ENCODE measurements around the gene CRIM1. TPM values are rescaled to one million over a fixed set of nuclear protein-coding genes. Genes with fewer than 3 reads are reported as not detected.

CRIM1 gene
- total and polyA plus RNA-seq, 7 experiments from 2014 or later = 0.10 to 7.1 (median 0.92) TPM

- H3K27ac Mint-ChIP-seq = peak overlapping the region in 1 of 9 donors; percentile 31
- no peak overlapping the region for H3K27ac ChIP-seq (ENCODE audit: low read depth, low read length)
- H3K4me1 Mint-ChIP-seq = peaks cover 13 to 35% (median 25%) of the 10 kb centered on the region in 7 donors
- H3K9me3 Mint-ChIP-seq = no peaks in the 10 kb centered on the region
- H3K9me3 ChIP-seq (ENCODE audit: control insufficient read depth in 2 of 3, low read length in 3 of 3) = no peaks in the 10 kb centered on the region
- ChIA-PET POLR2A (no interaction called here), CTCF (no interaction called here)
- peaks cover 9 to 13% of the 10 kb centered on the region in 2 donors for H3K4me1 ChIP-seq (ENCODE audit: control insufficient read depth in 2 of 2, insufficient read depth in 2 of 2, low read length in 2 of 2)
- H3K36me3 Mint-ChIP-seq = no peaks in the 10 kb centered on the region
- peak overlapping the region; percentile 81 to 91 (median 90) for H3K4me3 Mint-ChIP-seq
- peak overlapping the region; percentile 62 for H3K4me3 ChIP-seq (ENCODE audit: low read length)
- peak in 1 of 9 donors; percentile 0 for DNase-seq
- no peaks in the 10 kb centered on the region for H3K36me3 ChIP-seq (ENCODE audit: control insufficient read depth in 2 of 3, insufficient read depth in 3 of 3, low read length in 3 of 3)
- H3K27me3 Mint-ChIP-seq = peaks cover 45 to 62% (median 56%) of the 10 kb centered on the region in 5 donors
- no peak for ATAC-seq
- intact Hi-C loops (cut with micrococcal nuclease) = loop anchor here (1.0 to 5.0 kb wide), 5 partner anchors 112 to 481 kb away; no protein-coding TSS in a partner anchor
- peaks cover 0 to 7% of the 10 kb centered on the region in 2 donors for H3K27me3 ChIP-seq (ENCODE audit: control insufficient read depth in 2 of 2, insufficient read depth in 2 of 2, low read length in 2 of 2)
Observed at GRCh38 chr2:36357847-36358659, 2.5 kb downstream of the CRIM1 start.

GRCh38 chr2:36359067-36359466 lies 3.5 kb downstream of the CRIM1 start:
- no peaks in the 10 kb centered on the region for H3K9me3 ChIP-seq (ENCODE audit: control insufficient read depth in 2 of 3, low read length in 3 of 3)
- Mint-ChIP-seq H3K9me3 (no peaks in the 10 kb centered on the region), H3K4me3 (peak overlapping the region in 2 of 10 donors; percentile 8 to 30), H3K27me3 (peaks cover 47 to 58% (median 56%) of the 10 kb centered on the region in 5 donors), H3K27ac (peak overlapping the region in 1 of 9 donors; percentile 6), H3K4me1 (peaks cover 13 to 31% (median 24%) of the 10 kb centered on the region in 7 donors), H3K36me3 (no peaks in the 10 kb centered on the region)
- DNase-seq (no peak), ATAC-seq (no peak)
- H3K27me3 ChIP-seq (ENCODE audit: control insufficient read depth in 2 of 2, insufficient read depth in 2 of 2, low read length in 2 of 2) = peaks cover 0 to 7% of the 10 kb centered on the region in 2 donors
- CTCF ChIA-PET = no interaction called here
- POLR2A ChIA-PET = no interaction called here
- H3K27ac ChIP-seq (ENCODE audit: low read depth, low read length) = no peak overlapping the region
- H3K4me3 ChIP-seq (ENCODE audit: low read length) = no peak overlapping the region
- intact Hi-C loops (cut with micrococcal nuclease) = loop anchor here (1.0 to 5.0 kb wide), 4 partner anchors 386 to 482 kb away; no protein-coding TSS in a partner anchor
- H3K36me3 ChIP-seq (ENCODE audit: control insufficient read depth in 2 of 3, insufficient read depth in 3 of 3, low read length in 3 of 3) = no peaks in the 10 kb centered on the region
- H3K4me1 ChIP-seq (ENCODE audit: control insufficient read depth in 2 of 2, insufficient read depth in 2 of 2, low read length in 2 of 2) = peaks cover 9 to 13% of the 10 kb centered on the region in 2 donors

- ChIA-PET CTCF (no interaction called here), POLR2A (no interaction called here)
- Histone ChIP-seq H3K36me3 (ENCODE audit: control insufficient read depth in 2 of 3, insufficient read depth in 3 of 3, low read length in 3 of 3) (no peaks in the 10 kb centered on the region), H3K4me3 (ENCODE audit: low read length) (no peak overlapping the region), H3K27ac (ENCODE audit: low read depth, low read length) (no peak overlapping the region), H3K9me3 (ENCODE audit: control insufficient read depth in 2 of 3, low read length in 3 of 3) (no peaks in the 10 kb centered on the region), H3K27me3 (ENCODE audit: control insufficient read depth in 2 of 2, insufficient read depth in 2 of 2, low read length in 2 of 2) (peaks cover 0 to 7% of the 10 kb centered on the region in 2 donors), H3K4me1 (ENCODE audit: control insufficient read depth in 2 of 2, insufficient read depth in 2 of 2, low read length in 2 of 2) (peaks cover 9 to 13% of the 10 kb centered on the region in 2 donors)
- H3K9me3 Mint-ChIP-seq = no peaks in the 10 kb centered on the region
- H3K4me1 Mint-ChIP-seq = peaks cover 13 to 24% (median 18%) of the 10 kb centered on the region in 7 donors
- DNase-seq = no peak
- H3K36me3 Mint-ChIP-seq = no peaks in the 10 kb centered on the region
- ATAC-seq = no peak
- H3K27me3 Mint-ChIP-seq = peaks cover 46 to 54% (median 49%) of the 10 kb centered on the region in 5 donors
- H3K4me3 Mint-ChIP-seq = no peak overlapping the region
- H3K27ac Mint-ChIP-seq = no peak overlapping the region
- intact Hi-C loops (cut with micrococcal nuclease) = no loop called here
Observed at GRCh38 chr2:36360063-36360462, 4.5 kb downstream of the CRIM1 start.

GRCh38 chr2:36360834-36361233 lies 5.3 kb downstream of the CRIM1 start:
- H3K9me3 Mint-ChIP-seq = no peaks in the 10 kb centered on the region
- H3K27me3 Mint-ChIP-seq = peaks cover 47 to 55% (median 49%) of the 10 kb centered on the region in 5 donors
- ATAC-seq = no peak
- H3K36me3 Mint-ChIP-seq = no peaks in the 10 kb centered on the region
- no peak overlapping the region for H3K27ac Mint-ChIP-seq
- POLR2A ChIA-PET = no interaction called here
- H3K9me3 ChIP-seq (ENCODE audit: control insufficient read depth in 2 of 3, low read length in 3 of 3) = no peaks in the 10 kb centered on the region
- H3K27ac ChIP-seq (ENCODE audit: low read depth, low read length) = no peak overlapping the region
- peaks cover 0 to 7% of the 10 kb centered on the region in 2 donors for H3K27me3 ChIP-seq (ENCODE audit: control insufficient read depth in 2 of 2, insufficient read depth in 2 of 2, low read length in 2 of 2)
- peaks cover 9 to 13% of the 10 kb centered on the region in 2 donors for H3K4me1 ChIP-seq (ENCODE audit: control insufficient read depth in 2 of 2, insufficient read depth in 2 of 2, low read length in 2 of 2)
- no peak for DNase-seq
- no peaks in the 10 kb centered on the region for H3K36me3 ChIP-seq (ENCODE audit: control insufficient read depth in 2 of 3, insufficient read depth in 3 of 3, low read length in 3 of 3)
- no peak overlapping the region for H3K4me3 ChIP-seq (ENCODE audit: low read length)
- CTCF ChIA-PET = no interaction called here
- H3K4me3 Mint-ChIP-seq = no peak overlapping the region
- H3K4me1 Mint-ChIP-seq = peaks cover 13 to 24% (median 17%) of the 10 kb centered on the region in 7 donors
- intact Hi-C loops (cut with micrococcal nuclease) = no loop called here

GRCh38 chr2:36361396-36361795 lies 5.8 kb downstream of the CRIM1 start:
- H3K9me3 Mint-ChIP-seq = no peaks in the 10 kb centered on the region
- Histone ChIP-seq H3K4me3 (ENCODE audit: low read length) (no peak overlapping the region), H3K9me3 (ENCODE audit: control insufficient read depth in 2 of 3, low read length in 3 of 3) (no peaks in the 10 kb centered on the region), H3K4me1 (ENCODE audit: control insufficient read depth in 2 of 2, insufficient read depth in 2 of 2, low read length in 2 of 2) (peaks cover 9 to 13% of the 10 kb centered on the region in 2 donors), H3K36me3 (ENCODE audit: control insufficient read depth in 2 of 3, insufficient read depth in 3 of 3, low read length in 3 of 3) (no peaks in the 10 kb centered on the region), H3K27me3 (ENCODE audit: control insufficient read depth in 2 of 2, insufficient read depth in 2 of 2, low read length in 2 of 2) (peaks cover 0 to 7% of the 10 kb centered on the region in 2 donors), H3K27ac (ENCODE audit: low read depth, low read length) (no peak overlapping the region)
- H3K27me3 Mint-ChIP-seq = peaks cover 46 to 60% (median 49%) of the 10 kb centered on the region in 5 donors
- no peaks in the 10 kb centered on the region for H3K36me3 Mint-ChIP-seq
- H3K4me1 Mint-ChIP-seq = peaks cover 13 to 24% (median 17%) of the 10 kb centered on the region in 7 donors
- ChIA-PET POLR2A (no interaction called here), CTCF (no interaction called here)
- no peak overlapping the region for H3K4me3 Mint-ChIP-seq
- intact Hi-C loops (cut with micrococcal nuclease) = no loop called here
- no peak overlapping the region for H3K27ac Mint-ChIP-seq
- no peak for DNase-seq
- ATAC-seq = no peak

GRCh38 chr2:36362291-36362690 lies 6.7 kb downstream of the CRIM1 start:
- Mint-ChIP-seq H3K4me1 (peaks cover 12 to 19% (median 13%) of the 10 kb centered on the region in 7 donors), H3K27me3 (peaks cover 42 to 56% (median 45%) of the 10 kb centered on the region in 5 donors), H3K36me3 (no peaks in the 10 kb centered on the region), H3K4me3 (no peak overlapping the region), H3K9me3 (no peaks in the 10 kb centered on the region), H3K27ac (no peak overlapping the region)
- no peak overlapping the region for H3K27ac ChIP-seq (ENCODE audit: low read depth, low read length)
- H3K4me1 ChIP-seq (ENCODE audit: control insufficient read depth in 2 of 2, insufficient read depth in 2 of 2, low read length in 2 of 2) = peaks cover 6 to 9% of the 10 kb centered on the region in 2 donors
- no peaks in the 10 kb centered on the region for H3K36me3 ChIP-seq (ENCODE audit: control insufficient read depth in 2 of 3, insufficient read depth in 3 of 3, low read length in 3 of 3)
- no peaks in the 10 kb centered on the region for H3K9me3 ChIP-seq (ENCODE audit: control insufficient read depth in 2 of 3, low read length in 3 of 3)
- CTCF ChIA-PET = no interaction called here
- intact Hi-C loops (cut with micrococcal nuclease) = no loop called here
- ATAC-seq = no peak
- POLR2A ChIA-PET = no interaction called here
- no peak for DNase-seq
- H3K27me3 ChIP-seq (ENCODE audit: control insufficient read depth in 2 of 2, insufficient read depth in 2 of 2, low read length in 2 of 2) = peaks cover 0 to 7% of the 10 kb centered on the region in 2 donors
- H3K4me3 ChIP-seq (ENCODE audit: low read length) = no peak overlapping the region

All from naive thymus-derived CD4-positive, alpha-beta T cell (primary cell).